Body of pancreas (tissue), 4 donors: ENCODE results near the gene NBEA. TPM values are rescaled to one million over a fixed set of nuclear protein-coding genes. Genes with fewer than 3 reads are reported as not detected.

Experiments
- ATAC-seq: fragments of 150-250 bp; one replicate; pipeline ENCODE4 v1.9.1; 2016
- DNase-seq, 4 donors: peaks; one replicate each; pipeline ENCODE4 v3.0.0-alpha.2; 2019
- H3K27ac ChIP-seq, 4 donors: fragments of 200-600 bp; sonication (generic); 1 replicate in 3 of 4; 2 replicates in 1 of 4; pipeline versions ENCODE4 v1.5.1 to v1.6.1; 2016 to 2019; ENCODE audit warnings: mild to moderate bottlenecking in 1 of 4, mixed read lengths in 1 of 4, moderate library complexity in 1 of 4
- H3K27me3 ChIP-seq, 2 donors: fragments of 200-600 bp; sonication (generic); one replicate each; pipeline ENCODE4 v1.6.0; 2016; ENCODE audit warnings: mild to moderate bottlenecking in 1 of 2
- H3K36me3 ChIP-seq, 2 donors: fragments of 200-600 bp; sonication (generic); replicated peaks in 1 of 2; 2 replicates each; pipeline ENCODE4 v1.5.1; 2016; ENCODE audit warnings: low read depth in 2 of 2; ENCODE audit not compliant: insufficient read depth in 1 of 2
- H3K4me1 ChIP-seq: fragments of 200-600 bp; sonication (generic); one replicate; pipeline ENCODE4 v1.6.0; 2016
- H3K4me3 ChIP-seq, 2 donors: fragments of 200-600 bp; sonication (generic); 1 replicate in 1 of 2; 2 replicates in 1 of 2; pipeline ENCODE4 v1.5.1; 2016 to 2019
- H3K9me3 ChIP-seq, 3 donors: fragments of 200-600 bp; sonication (generic); 1 replicate in 2 of 3; 2 replicates in 1 of 3; pipeline ENCODE4 v1.5.1; 2016
- CTCF ChIP-seq, 7 experiments: fragments of 450-650 bp in 4 of 7; fragments of 200-600 bp in 3 of 7; sonication (generic) in 3 of 7; IDR thresholded peaks; one replicate each; pipeline ENCODE4 v1.5.1; 2016 to 2019; ENCODE audit warnings: antibody characterized with exemption in 7 of 7
- POLR2A ChIP-seq, 3 donors: fragments of 450-650 bp; IDR thresholded peaks; one replicate each; pipeline ENCODE4 v1.6.1; 2016; ENCODE audit warnings: antibody characterized with exemption in 3 of 3, mild to moderate bottlenecking in 2 of 3
- WGBS, 2 donors: methylation state at CpG; one replicate each; pipeline ENCODE4 v1.1.5; 2017; 5-methylcytosine and 5-hydroxymethylcytosine counted together
- intact Hi-C: fragments of 100-400 bp; cut with DNase I; formaldehyde crosslinking; loops from one replicate; pipeline ENCODE4 v1.15.1; 2023
- total RNA-seq, 2 donors: library from RNA; depleted of rRNA; stranded (reverse); fragments of >200 nt; gene quantifications; one replicate each; pipeline ENCODE4 v1.1.0, GENCODE V29; 2016

NBEA gene
- total RNA-seq, 2 donors from 2014 or later: 9.6 to 19.1 TPM

- TF ChIP-seq POLR2A (IDR thresholded peaks at IDR 0.05): no peak
- TF ChIP-seq CTCF (IDR thresholded peaks at IDR 0.05): no peak
- no peak overlapping the region for H3K27ac ChIP-seq
- no peak overlapping the region for H3K4me3 ChIP-seq
- H3K9me3 ChIP-seq: no peaks in the 10 kb centered on the region
- no peaks in the 10 kb centered on the region for H3K4me1 ChIP-seq
- 48 to 58% methylated on average over 1 of the region's 1 CpG for WGBS, 2 donors
- H3K27me3 ChIP-seq: no peaks in the 10 kb centered on the region
- no peak for ATAC-seq
- H3K36me3 ChIP-seq: no peaks in the 10 kb centered on the region
- intact Hi-C loops: no loop called here
- no peak for DNase-seq
Observed at GRCh38 chr13:35455022-35455421, 513.0 kb downstream of the NBEA start.

GRCh38 chr13:35457258-35457657 is 515.2 kb downstream of the NBEA start:
- no peak for TF ChIP-seq CTCF (IDR thresholded peaks at IDR 0.05)
- TF ChIP-seq POLR2A (IDR thresholded peaks at IDR 0.05): no peak
- H3K27me3 ChIP-seq: no peaks in the 10 kb centered on the region
- H3K36me3 ChIP-seq: no peaks in the 10 kb centered on the region
- WGBS, 2 donors: 93 to 94% methylated on average over 3 of the region's 3 CpGs
- intact Hi-C loops: no loop called here
- H3K9me3 ChIP-seq: no peaks in the 10 kb centered on the region
- DNase-seq: no peak
- H3K27ac ChIP-seq: no peak overlapping the region
- no peak overlapping the region for H3K4me3 ChIP-seq
- ATAC-seq: no peak
- H3K4me1 ChIP-seq: no peaks in the 10 kb centered on the region

- no peaks in the 10 kb centered on the region for H3K27me3 ChIP-seq
- ATAC-seq (no peak), DNase-seq (no peak)
- no peaks in the 10 kb centered on the region for H3K36me3 ChIP-seq
- no peaks in the 10 kb centered on the region for H3K9me3 ChIP-seq
- 93 to 98% methylated on average over 2 of the region's 2 CpGs for WGBS, 2 donors
- TF ChIP-seq POLR2A (IDR thresholded peaks at IDR 0.05): no peak
- no peak for TF ChIP-seq CTCF (IDR thresholded peaks at IDR 0.05)
- intact Hi-C loops: no loop called here
- H3K4me1 ChIP-seq: no peaks in the 10 kb centered on the region
- no peak overlapping the region for H3K4me3 ChIP-seq
- H3K27ac ChIP-seq: no peak overlapping the region
Observed at GRCh38 chr13:35460061-35460460, 518.0 kb downstream of the NBEA start.

- no peak for DNase-seq
- H3K36me3 ChIP-seq: no peaks in the 10 kb centered on the region
- H3K4me1 ChIP-seq: no peaks in the 10 kb centered on the region
- H3K4me3 ChIP-seq: no peak overlapping the region
- no peak overlapping the region for H3K27ac ChIP-seq
- WGBS, 2 donors: 92 to 94% methylated on average over 3 of the region's 3 CpGs
- ATAC-seq: no peak
- H3K9me3 ChIP-seq: no peaks in the 10 kb centered on the region
- intact Hi-C loops: no loop called here
- TF ChIP-seq CTCF (IDR thresholded peaks at IDR 0.05) (no peak), POLR2A (IDR thresholded peaks at IDR 0.05) (no peak)
- no peaks in the 10 kb centered on the region for H3K27me3 ChIP-seq
Observed at GRCh38 chr13:35465371-35465770, 523.3 kb downstream of the NBEA start.

GRCh38 chr13:35468195-35468594 is 526.1 kb downstream of the NBEA start:
- Histone ChIP-seq H3K36me3 (no peaks in the 10 kb centered on the region), H3K27ac (no peak overlapping the region), H3K4me1 (no peaks in the 10 kb centered on the region), H3K4me3 (no peak overlapping the region), H3K27me3 (no peaks in the 10 kb centered on the region), H3K9me3 (no peaks in the 10 kb centered on the region)
- TF ChIP-seq CTCF (IDR thresholded peaks at IDR 0.05) (no peak), POLR2A (IDR thresholded peaks at IDR 0.05) (no peak)
- intact Hi-C loops: no loop called here
- WGBS, 2 donors: 84 to 88% methylated on average over 1 of the region's 1 CpG
- DNase-seq (no peak), ATAC-seq (no peak)
